ENCODE data around the gene AGAP2.

The AGAP2 gene

GRCh38 chr12:57674691-57675090 lies 63.9 kb downstream of the AGAP2 start:
- no peak for DNase-seq (ENCODE audit: low spot score)
- TF ChIP-seq CTCF (IDR thresholded peaks at IDR 0.05; ENCODE audit: poor library complexity, severe bottlenecking) = no peak
- H3K9me3 ChIP-seq (ENCODE audit: severe bottlenecking) = no peaks in the 10 kb centered on the region

More at GRCh38 chr12:57674691-57675090, 63.9 kb downstream of the AGAP2 start:
- no peaks in the 10 kb centered on the region for H3K4me1 ChIP-seq (ENCODE audit: insufficient read depth, poor library complexity, severe bottlenecking)
- H3K4me3 ChIP-seq (ENCODE audit: severe bottlenecking) = no peak overlapping the region
- peaks cover 3% of the 10 kb centered on the region for H3K27me3 ChIP-seq (ENCODE audit: insufficient read depth, poor library complexity, severe bottlenecking)
- H3K36me3 ChIP-seq (ENCODE audit: low read depth) = no peaks in the 10 kb centered on the region
- ATAC-seq (ENCODE audit: low read depth) = no peak
- no peak overlapping the region for H3K27ac ChIP-seq (ENCODE audit: poor library complexity, severe bottlenecking)
